Stimulated activated CD4-positive, alpha-beta T cell treated with anti-CD3 and anti-CD28 coated beads, Interleukin-15, amount 100 ng/mL, for 48 hours (primary cell): ENCODE results near the gene MAP3K12.
"Not testable (repeated sequence)": the region's sequence is repeated elsewhere in the genome, so short reads cannot be mapped to it uniquely, and the experiment has no call there.

Experiments
- DNase-seq, 2 donors: peaks; one replicate each; pipeline ENCODE4 v3.0.0-alpha.2; 2020; ENCODE audit warnings: low read depth in 2 of 2

MAP3K12 gene

DNA sequence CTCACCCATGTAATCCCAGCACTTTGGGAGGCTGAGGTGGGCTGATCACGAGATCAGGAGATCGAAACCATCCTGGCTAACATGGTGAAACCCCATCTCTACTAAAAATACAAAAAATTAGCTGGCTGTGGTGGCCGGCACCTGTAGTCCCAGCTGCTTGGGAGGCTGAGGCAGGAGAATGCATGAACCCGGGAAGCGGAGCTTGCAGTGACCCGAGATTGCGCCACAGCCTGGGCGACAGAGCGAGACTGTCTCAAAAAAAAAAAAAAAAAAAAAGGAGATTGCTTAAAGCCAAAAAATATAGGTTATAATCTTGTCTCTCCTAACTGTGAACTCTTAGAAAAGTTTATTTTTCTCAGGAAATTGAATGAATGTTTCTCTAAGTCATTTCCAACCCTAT lies 63.9 kb downstream of the MAP3K12 start:
- DNase-seq, result not testable (repeated sequence)

DNA sequence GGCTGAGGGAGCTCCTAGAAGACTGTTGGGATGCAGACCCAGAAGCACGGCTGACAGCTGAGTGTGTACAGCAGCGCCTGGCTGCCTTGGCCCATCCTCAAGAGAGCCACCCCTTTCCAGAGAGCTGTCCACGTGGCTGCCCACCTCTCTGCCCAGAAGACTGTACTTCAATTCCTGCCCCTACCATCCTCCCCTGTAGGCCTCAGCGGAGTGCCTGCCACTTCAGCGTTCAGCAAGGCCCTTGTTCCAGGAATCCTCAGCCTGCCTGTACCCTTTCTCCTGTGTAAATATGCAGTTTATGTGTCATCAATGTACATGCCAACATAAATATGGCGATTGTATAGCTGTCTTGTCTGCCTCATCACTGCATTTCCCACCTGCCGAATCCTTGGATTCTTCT lies 68.1 kb downstream of the MAP3K12 start:
- no peak for DNase-seq

DNA sequence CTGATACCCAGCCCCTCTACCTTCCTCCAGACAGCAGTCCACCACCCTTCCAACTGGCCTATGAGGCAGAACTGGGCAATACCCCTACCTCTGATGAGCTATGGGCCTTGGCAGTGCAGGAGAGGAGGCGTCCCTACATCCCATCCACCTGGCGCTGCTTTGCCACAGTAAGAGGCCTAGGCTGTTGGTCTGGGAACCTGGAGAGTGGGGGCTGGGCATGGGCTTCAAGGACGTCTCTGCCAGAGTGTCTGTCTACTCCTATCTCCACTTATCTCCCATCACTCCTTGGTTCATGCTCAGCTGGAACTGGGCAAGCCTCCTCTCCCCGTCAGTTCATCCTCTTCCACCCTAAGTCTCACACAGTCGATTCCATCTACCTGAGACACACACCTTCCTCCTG lies 69.1 kb downstream of the MAP3K12 start:
- DNase-seq, result no peak
